Stimulated activated CD4-positive, alpha-beta T cell treated with anti-CD3 and anti-CD28 coated beads, Interleukin-12 subunit alpha, Interleukin-12 subunit beta, amount 100 ng/mL, for 4 hours (primary cell): ENCODE measurements around the gene SMO.
"Not testable (repeated sequence)": the region's sequence is repeated elsewhere in the genome, so short reads cannot be mapped to it uniquely, and the experiment has no call there.

Experiments used
- DNase-seq: peaks from one replicate; pipeline ENCODE4 v3.0.0-alpha.2; 2020

The SMO gene

DNA sequence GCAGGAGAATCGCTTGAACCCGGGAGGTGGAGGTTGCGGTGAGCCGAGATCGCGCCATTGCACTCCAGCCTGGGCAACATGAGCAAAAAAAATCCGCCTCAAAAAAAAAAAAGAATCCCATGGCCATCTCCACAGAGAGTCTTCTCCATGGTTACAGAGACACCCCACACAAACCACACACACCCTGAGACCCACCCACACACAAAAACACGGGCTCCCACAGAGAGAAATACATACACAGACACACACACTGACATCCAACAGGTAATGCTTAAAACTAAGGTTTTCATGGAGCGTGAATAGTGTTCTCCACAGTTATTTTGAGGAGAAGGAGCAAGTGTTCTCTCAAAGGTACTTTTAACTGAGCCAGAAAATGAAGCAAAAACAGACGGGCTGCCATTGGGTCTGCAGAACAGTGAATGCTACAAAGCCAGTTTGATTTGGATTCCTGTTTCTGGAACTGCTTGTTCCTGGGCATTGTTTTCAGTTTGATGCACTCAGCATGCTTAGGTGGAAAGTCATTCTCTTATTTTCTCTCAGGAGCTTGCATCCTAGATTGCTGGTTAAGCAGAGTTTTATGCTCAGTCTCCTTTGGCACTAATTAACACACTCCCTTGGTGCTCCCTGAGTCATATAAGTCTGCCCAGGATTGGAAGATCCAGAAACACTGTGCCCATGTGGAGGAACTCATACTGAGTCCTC, 51.8 kb downstream of the SMO start:
- DNase-seq, result no peak

DNA sequence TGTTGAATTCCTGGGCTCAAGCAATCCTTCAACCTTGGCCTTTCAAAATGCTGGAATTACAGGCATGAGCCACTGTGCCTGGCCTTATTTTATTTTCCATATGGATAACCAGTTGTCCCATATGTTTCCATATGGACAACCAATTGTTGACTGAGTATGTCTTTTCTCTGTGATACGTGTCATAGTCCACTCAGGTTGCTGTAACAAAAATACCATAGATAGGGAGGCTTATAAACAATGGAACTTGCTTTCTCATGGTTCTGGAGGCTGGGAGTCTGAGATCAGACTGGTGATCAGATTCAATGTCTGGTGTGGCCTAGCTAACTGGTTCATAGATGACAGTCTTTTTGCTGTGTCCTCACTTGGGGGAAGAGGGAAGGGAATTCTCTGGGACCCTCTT, 55.8 kb downstream of the SMO start:
- DNase-seq, result no peak

DNA sequence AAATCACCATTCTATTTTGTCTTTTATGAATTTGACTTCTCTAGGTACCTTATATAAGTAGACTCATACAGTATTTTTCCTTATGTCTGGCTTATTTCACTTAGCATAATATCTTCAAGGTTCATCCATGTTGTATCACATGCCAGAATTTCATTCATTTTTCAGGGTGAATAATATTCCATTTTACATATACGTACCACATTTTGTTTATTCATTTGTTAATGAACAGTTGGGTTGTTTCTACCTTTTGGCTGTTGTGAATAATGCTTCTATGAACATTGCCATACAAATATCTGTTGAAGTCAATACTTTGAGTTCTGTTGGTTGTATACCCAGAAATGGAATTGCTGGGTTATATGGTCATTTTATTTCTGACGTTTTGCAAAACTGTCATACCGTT, 57.1 kb downstream of the SMO start:
- DNase-seq, result no peak

DNA sequence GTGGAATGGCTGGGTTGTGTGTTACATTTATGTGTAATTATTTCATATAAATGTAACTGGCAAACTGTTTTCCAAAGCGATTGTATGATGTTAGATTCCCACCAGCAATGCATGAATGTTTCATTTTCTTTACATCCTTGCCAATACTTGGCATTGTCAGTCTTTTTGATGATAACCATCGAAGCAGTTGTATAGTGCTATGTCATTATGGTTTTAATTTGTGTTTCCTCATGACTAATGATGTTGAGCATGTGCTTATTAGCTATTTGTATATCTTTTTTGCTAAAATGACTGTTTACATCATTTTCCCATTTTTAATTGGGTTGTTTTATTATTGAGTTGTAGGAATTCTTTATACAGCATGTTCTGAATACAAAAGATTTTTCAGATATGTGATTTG, 58.7 kb downstream of the SMO start:
- DNase-seq, result no peak

DNA sequence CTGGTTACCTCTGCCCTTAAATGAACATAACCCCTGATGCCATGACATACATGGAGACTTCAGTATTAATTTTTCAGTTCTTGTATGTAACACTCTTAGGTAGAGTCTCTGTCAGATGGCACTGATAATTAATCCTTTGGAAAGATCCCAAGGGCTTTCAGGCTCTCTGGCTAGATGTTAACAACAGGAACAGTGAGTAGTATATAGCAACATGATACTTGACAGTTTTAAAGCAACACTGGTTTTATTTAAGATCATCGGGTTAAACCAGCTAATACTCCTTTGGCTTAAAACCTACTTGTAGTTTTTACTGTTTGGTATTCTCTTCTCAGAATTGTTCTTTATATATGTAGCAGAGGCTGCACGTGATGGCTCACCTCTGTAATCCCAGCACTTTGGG, 63.7 kb downstream of the SMO start:
- no peak for DNase-seq

DNA sequence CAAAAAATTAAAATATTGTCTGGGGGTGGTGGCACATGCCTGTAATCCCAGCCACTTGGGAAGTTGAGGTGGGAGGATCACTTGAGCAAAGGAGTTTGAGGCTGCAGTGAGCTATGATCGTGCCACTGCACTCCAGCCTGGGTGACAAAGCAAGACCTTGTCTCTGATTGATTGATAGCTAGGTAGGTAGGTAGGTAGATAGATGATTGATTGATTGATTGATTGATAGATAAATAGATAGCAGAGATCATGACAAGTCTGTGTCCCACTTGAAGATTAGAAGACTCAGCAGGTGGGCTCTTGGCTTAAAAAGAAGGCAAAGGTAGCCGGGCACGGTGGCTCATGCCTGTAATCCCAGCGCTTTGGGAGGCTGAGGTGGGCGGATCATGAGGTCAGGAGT, 64.2 kb downstream of the SMO start:
- DNase-seq, result not testable (repeated sequence)

DNA sequence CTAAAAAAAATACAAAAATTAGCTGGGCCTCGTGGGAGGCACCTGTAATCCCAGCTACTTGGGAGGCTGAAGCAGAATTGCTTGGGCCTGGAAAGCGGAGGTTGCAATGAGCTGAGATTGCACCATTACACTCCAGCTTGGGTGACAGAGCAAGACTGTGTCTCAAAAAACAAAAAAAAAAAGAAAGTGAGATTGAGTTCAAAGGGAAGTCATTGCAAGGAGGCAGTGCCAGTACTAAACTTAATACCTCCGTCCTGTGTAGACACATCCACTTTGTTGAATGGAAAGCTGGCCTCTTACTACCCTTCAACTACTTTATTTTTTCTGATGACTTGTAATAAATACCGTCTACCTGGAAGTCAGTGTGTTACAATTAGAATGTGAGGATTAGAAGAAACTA, 67.4 kb downstream of the SMO start:
- no peak for DNase-seq

DNA sequence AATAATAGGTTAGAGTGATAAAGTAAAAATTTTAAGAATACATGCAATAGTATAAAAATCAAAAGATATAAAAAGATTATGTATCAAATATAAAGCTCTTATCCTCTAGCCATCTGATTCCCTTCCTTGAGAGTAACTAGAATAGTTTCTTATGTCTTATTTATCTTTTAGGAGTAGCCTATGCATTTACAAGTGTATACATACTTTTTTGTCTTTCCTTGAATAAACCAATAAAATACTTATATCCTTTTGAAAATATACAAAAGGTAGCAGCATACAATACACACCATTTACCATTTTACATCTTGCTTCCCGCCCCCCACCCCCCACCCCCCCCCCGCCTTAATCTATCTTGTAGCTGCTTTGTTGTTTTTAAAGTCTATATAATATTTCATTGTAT, 67.8 kb downstream of the SMO start:
- no peak for DNase-seq

DNA sequence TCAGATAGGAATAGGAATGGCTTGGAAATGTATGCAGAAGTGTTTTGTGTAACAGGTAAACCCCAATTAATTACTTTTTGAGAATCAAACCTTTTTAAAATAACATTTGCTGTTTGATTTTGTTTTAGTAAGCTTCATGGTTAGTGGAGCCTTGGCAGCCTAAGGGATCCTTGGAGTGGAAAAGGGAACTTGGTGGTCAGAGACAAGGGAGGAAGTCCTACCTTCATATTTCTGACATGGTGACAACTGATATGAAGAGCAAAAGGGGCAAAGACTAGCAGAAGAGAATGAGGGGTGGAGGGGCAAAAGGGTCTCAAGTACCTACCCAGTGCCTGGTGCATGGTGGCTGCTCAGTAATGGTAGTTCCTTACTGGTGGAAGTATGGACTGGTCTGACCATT, 68.7 kb downstream of the SMO start:
- DNase-seq, result no peak

DNA sequence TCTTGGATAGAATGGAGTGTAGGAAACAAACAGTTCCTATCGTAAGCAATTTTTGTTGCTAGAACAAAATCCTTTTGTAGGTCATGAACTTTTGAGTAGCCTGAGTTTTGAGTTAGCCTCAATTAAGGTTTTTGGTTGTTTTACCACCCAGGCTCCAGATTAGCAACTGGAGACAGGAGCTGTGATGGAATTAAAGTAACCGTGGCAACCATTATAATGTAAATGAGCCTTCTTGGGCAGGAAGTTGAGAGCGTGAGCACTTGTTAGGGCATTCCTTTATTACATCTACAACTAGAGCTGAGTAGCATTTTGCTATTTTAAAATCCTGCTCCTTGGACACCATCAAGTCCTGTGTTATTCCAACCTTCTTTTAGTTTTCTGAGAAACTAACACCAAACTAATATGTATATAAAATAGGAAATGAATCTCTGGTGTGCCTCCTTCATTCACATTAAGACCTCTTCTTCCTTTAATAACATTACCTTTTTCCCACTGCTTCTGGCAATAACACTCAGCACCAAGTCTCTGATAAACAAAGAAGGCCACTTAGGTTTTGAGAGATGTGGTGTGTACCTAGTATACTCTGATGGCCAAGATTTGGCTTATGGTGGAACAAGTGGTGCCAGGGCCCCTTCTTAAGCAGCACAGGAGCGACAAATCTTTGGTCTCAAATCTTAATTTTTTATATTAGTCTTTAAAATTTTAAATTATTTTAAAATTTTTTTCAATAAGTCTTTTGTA, 70.4 kb downstream of the SMO start:
- DNase-seq, result no peak

DNA sequence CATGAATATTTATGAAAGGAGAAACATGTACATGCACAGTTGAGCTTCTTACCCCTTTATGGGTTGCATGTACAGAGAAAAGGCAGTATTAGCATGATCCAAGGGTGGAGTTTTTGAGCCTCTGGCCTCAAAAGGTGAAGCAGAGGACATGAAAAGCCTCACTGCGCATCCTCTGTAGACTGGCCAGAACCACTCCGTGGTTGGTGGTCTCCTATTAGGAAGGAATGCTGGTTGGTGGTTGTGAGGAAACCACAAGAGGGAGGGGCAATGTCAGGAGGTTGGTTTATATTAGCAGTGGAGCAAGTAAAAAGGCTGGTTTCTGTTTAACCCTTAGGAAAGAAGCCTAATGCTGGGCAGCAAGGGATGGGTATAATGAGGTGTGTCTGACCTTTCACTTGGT, 73.9 kb downstream of the SMO start:
- DNase-seq, result no peak
